Smooth muscle cell (in vitro differentiated cells): ENCODE data around the gene RNF112. TPM values are rescaled to one million over a fixed set of nuclear protein-coding genes. Genes with fewer than 3 reads are reported as not detected.
"Not testable (repeated sequence)": the region's sequence is repeated elsewhere in the genome, so short reads cannot be mapped to it uniquely, and the experiment has no call there.

Experiments used
- DNase-seq: peaks from one replicate; lab custom pipeline; 2025; ENCODE audit not compliant: unreplicated experiment; lab: John Stamatoyannopoulos, UW
- H2AFZ ChIP-seq: fragments of 200-600 bp; sonication (generic); 2 replicates; pipeline ENCODE4 v1.6.0; 2016; ENCODE audit warnings: antibody characterized with exemption, low read depth, mild to moderate bottlenecking
- H3F3A ChIP-seq: fragments of 200-600 bp; sonication (generic); 2 replicates; pipeline ENCODE4 v1.6.0; 2017; ENCODE audit warnings: antibody characterized with exemption, low read depth
- H3K27ac ChIP-seq: fragments of 200-600 bp; sonication (generic); 2 replicates; pipeline ENCODE4 v1.5.1; 2016; ENCODE audit warnings: low read depth, mild to moderate bottlenecking
- H3K27me3 ChIP-seq: fragments of 200-600 bp; sonication (generic); 2 replicates; pipeline ENCODE4 v1.6.1; 2016; ENCODE audit warnings: low read depth, mild to moderate bottlenecking
- H3K36me3 ChIP-seq: fragments of 200-600 bp; sonication (generic); 2 replicates; pipeline ENCODE4 v1.5.1; 2016; ENCODE audit warnings: low read depth
- H3K4me1 ChIP-seq: fragments of 200-600 bp; sonication (generic); 2 replicates; pipeline ENCODE4 v1.5.1; 2016; ENCODE audit warnings: low read depth
- H3K4me2 ChIP-seq: fragments of 200-600 bp; sonication (generic); 2 replicates; pipeline ENCODE4 v1.6.0; 2016; ENCODE audit warnings: mild to moderate bottlenecking
- H3K4me3 ChIP-seq: fragments of 200-600 bp; sonication (generic); 2 replicates; pipeline ENCODE4 v1.5.1; 2016; ENCODE audit warnings: mild to moderate bottlenecking
- H3K79me2 ChIP-seq: fragments of 200-600 bp; sonication (generic); 2 replicates; pipeline ENCODE4 v1.6.0; 2016; ENCODE audit warnings: low read depth, mild to moderate bottlenecking
- H3K9ac ChIP-seq: fragments of 200-600 bp; sonication (generic); 2 replicates; pipeline ENCODE4 v1.6.0; 2016; ENCODE audit warnings: low read depth
- H3K9me3 ChIP-seq: fragments of 200-600 bp; sonication (generic); replicated peaks from 2 replicates; pipeline ENCODE4 v1.5.1; 2016; ENCODE audit warnings: low read depth
- H4K20me1 ChIP-seq: fragments of 200-600 bp; sonication (generic); 2 replicates; pipeline ENCODE4 v1.6.0; 2016; ENCODE audit warnings: low read depth
- CTCF ChIP-seq: fragments of 200-600 bp; sonication (generic); IDR thresholded peaks from 2 replicates; pipeline ENCODE4 v1.5.1; 2017; ENCODE audit warnings: borderline replicate concordance, mild to moderate bottlenecking, antibody characterized with exemption; ENCODE audit not compliant: insufficient read depth, poor library complexity, severe bottlenecking
- WGBS: methylation state at CpG from one replicate; pipeline ENCODE4 v1.1.7; 2016; ENCODE audit warnings: low lambda C conversion rate; 5-methylcytosine and 5-hydroxymethylcytosine counted together
- polyA plus RNA-seq: library from polyadenylated mRNA; unstranded; fragments of >200 nt; fragmentation: Nextera tagmentation; extraction: Ambion mirVana; gene quantifications from 2 replicates; pipeline ENCODE4 v1.2.1, GENCODE V29; 2016
- total RNA-seq: library from RNA; depleted of rRNA; stranded (reverse); fragments of >200 nt; gene quantifications from 2 replicates; pipeline ENCODE4 v1.2.3, GENCODE V29; 2014

RNF112 gene
- total and polyA plus RNA-seq, 2 experiments from 2014 or later = 4.6 to 7.2 TPM

- H3K4me3 ChIP-seq = no peak overlapping the region
- no peaks in the 10 kb centered on the region for H4K20me1 ChIP-seq
- TF ChIP-seq CTCF = no peak
- H3K36me3 ChIP-seq = no peaks in the 10 kb centered on the region
- H3K79me2 ChIP-seq = no peaks in the 10 kb centered on the region
- peaks cover 39% of the 10 kb centered on the region for H3K4me1 ChIP-seq
- no peak for DNase-seq
- H3K9me3 ChIP-seq = no peaks in the 10 kb centered on the region
- no peak overlapping the region for H3K4me2 ChIP-seq
- no peak overlapping the region for H3K9ac ChIP-seq
- 63% methylated on average over 5 of the region's 5 CpGs for WGBS
- H3K27me3 ChIP-seq = no peaks in the 10 kb centered on the region
- H3K27ac ChIP-seq = no peak overlapping the region
- no peaks in the 10 kb centered on the region for H3F3A ChIP-seq
- H2AFZ ChIP-seq = no peak overlapping the region
Measured at GRCh38 chr17:19433255-19433654, 22.2 kb downstream of the RNF112 start.

GRCh38 chr17:19433727-19434340, 22.8 kb downstream of the RNF112 start:
- H3K4me2 ChIP-seq = no peak overlapping the region
- 81% methylated on average over 2 of the region's 2 CpGs for WGBS
- no peak for DNase-seq
- no peak overlapping the region for H3K9ac ChIP-seq
- TF ChIP-seq CTCF = no peak
- H3K4me3 ChIP-seq = no peak overlapping the region
- no peaks in the 10 kb centered on the region for H3K36me3 ChIP-seq
- no peaks in the 10 kb centered on the region for H3K27me3 ChIP-seq
- no peaks in the 10 kb centered on the region for H3K79me2 ChIP-seq
- no peak overlapping the region for H2AFZ ChIP-seq
- peaks cover 39% of the 10 kb centered on the region for H3K4me1 ChIP-seq
- no peaks in the 10 kb centered on the region for H4K20me1 ChIP-seq
- no peaks in the 10 kb centered on the region for H3F3A ChIP-seq
- H3K27ac ChIP-seq = no peak overlapping the region
- H3K9me3 ChIP-seq = no peaks in the 10 kb centered on the region

- H3F3A ChIP-seq = no peaks in the 10 kb centered on the region
- 95% methylated on average over 1 of the region's 1 CpG for WGBS
Measured at GRCh38 chr17:19440421-19440820, 29.4 kb downstream of the RNF112 start.

DNA sequence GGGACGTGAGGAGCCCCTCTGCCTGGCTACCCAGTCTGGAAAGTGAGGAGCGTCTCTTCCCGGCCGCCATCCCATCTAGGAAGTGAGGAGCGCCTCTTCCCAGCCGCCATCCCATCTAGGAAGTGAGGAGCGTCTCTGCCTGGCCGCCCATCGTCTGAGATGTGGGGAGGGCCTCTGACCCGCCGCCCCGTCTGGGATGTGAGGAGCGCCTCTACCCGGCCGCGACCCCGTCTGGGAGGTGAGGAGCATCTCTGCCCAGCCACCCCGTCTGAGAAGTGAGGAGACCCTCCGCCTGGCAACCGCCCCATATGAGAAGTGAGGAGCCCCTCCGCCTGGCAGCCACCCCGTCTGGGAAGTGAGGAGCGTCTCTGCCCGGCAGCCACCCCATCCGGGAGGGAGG, 30.3 kb downstream of the RNF112 start:
- not testable (repeated sequence) for H3K27me3 ChIP-seq, H3K27ac ChIP-seq, H3K79me2 ChIP-seq, H3K9ac ChIP-seq, H3K36me3 ChIP-seq, H3F3A ChIP-seq, DNase-seq, H3K4me2 ChIP-seq, H4K20me1 ChIP-seq, H3K9me3 ChIP-seq, H2AFZ ChIP-seq, H3K4me3 ChIP-seq, H3K4me1 ChIP-seq
- 96% methylated on average over 17 of the region's 25 CpGs for WGBS

More at GRCh38 chr17:19440421-19440820, 29.4 kb downstream of the RNF112 start:
- no peak overlapping the region for H3K9ac ChIP-seq
- H3K9me3 ChIP-seq = no peaks in the 10 kb centered on the region
- H3K4me2 ChIP-seq = no peak overlapping the region
- H3K4me3 ChIP-seq = no peak overlapping the region
- no peak for DNase-seq
- no peaks in the 10 kb centered on the region for H3K27me3 ChIP-seq
- H3K36me3 ChIP-seq = no peaks in the 10 kb centered on the region
- H2AFZ ChIP-seq = no peak overlapping the region
- H4K20me1 ChIP-seq = no peaks in the 10 kb centered on the region
- TF ChIP-seq CTCF = no peak
- H3K4me1 ChIP-seq = peaks cover 9% of the 10 kb centered on the region
- no peaks in the 10 kb centered on the region for H3K79me2 ChIP-seq
- no peak overlapping the region for H3K27ac ChIP-seq
